Ovary (tissue), 9 donors: ENCODE results near the gene FAM234B. TPM values are rescaled to one million over a fixed set of nuclear protein-coding genes. Genes with fewer than 3 reads are reported as not detected.

Experiments
- DNase-seq, 5 donors: peaks; one replicate each; pipeline ENCODE4 v3.0.0-alpha.2; 2019 to 2020
- H3K27ac ChIP-seq, 2 donors: fragments of 200-600 bp; one replicate each; pipeline versions ENCODE4 v1.5.1 to v1.8.0; 2019 to 2022
- H3K27me3 ChIP-seq: fragments of 200-600 bp; one replicate; pipeline ENCODE4 v1.8.0; 2022
- H3K36me3 ChIP-seq: fragments of 200-600 bp; sonication (generic); one replicate; pipeline ENCODE4 v1.5.1; 2019
- H3K4me1 ChIP-seq: one replicate; pipeline ENCODE4 v1.8.1; 2013; ENCODE audit warnings: mild to moderate bottlenecking, moderate library complexity; ENCODE audit not compliant: insufficient read depth
- H3K4me3 ChIP-seq: fragments of 200-600 bp; sonication (generic); one replicate; pipeline ENCODE4 v1.5.1; 2017
- H3K9me3 ChIP-seq, 2 donors: fragments of 200-600 bp in 1 of 2; sonication (generic) in 1 of 2; one replicate each; pipeline versions ENCODE4 v1.5.1 to v1.8.1; 2013 to 2019; ENCODE audit warnings: mild to moderate bottlenecking in 1 of 2, moderate library complexity in 1 of 2
- EP300 ChIP-seq: sonication (generic); formaldehyde crosslinking; IDR thresholded peaks from one replicate; pipeline ENCODE4 v1.6.1; 2017; ENCODE audit warnings: antibody characterized with exemption
- POLR2A ChIP-seq: fragments of 450-650 bp; IDR thresholded peaks from one replicate; pipeline ENCODE4 v1.6.1; 2017; ENCODE audit warnings: antibody characterized with exemption, mild to moderate bottlenecking, moderate library complexity
- WGBS, 3 donors: extraction: QIAGEN DNeasy Blood & Tissue Kit in 1 of 3; methylation state at CpG; one replicate each; pipeline versions ENCODE4 v1.1.5 to v1.1.7; 2013 to 2017; 5-methylcytosine and 5-hydroxymethylcytosine counted together
- intact Hi-C, 4 donors: fragments of 100-400 bp; cut with DNase I; formaldehyde crosslinking; loops; one replicate each; pipeline versions ENCODE4 v1.11.0 to v1.15.1; 2022 to 2023
- polyA plus RNA-seq, 2 donors: library from polyadenylated mRNA; stranded (reverse); fragments of 200-250 nt in 1 of 2; fragments of 350-450 nt in 1 of 2; fragmentation: Illumina TruSeq in 1 of 2; extraction: RNeasy Lipid Tissue Mini Kit (QIAGEN cat#74804) in 1 of 2; gene quantifications; one replicate each; pipeline ENCODE4 v1.2.3, GENCODE V29; 2013 to 2014
- total RNA-seq, 7 donors: library from RNA; depleted of rRNA in 2 of 7; stranded (reverse); fragments of >200 nt in 2 of 7; fragmentation: NEBNext Ultra II Directional in 3 of 7; extraction: Animal tissue kit (Norgen Biotek cat#: 25700) in 3 of 7; gene quantifications; one replicate each; pipeline versions ENCODE4 v1.1.0 to v1.2.4, GENCODE V29; 2016 to 2023
- TF ChIP-seq, protein P1 (sequence below), 3 donors: fragments of 450-650 bp in 2 of 3; fragments of 200-600 bp in 1 of 3; IDR thresholded peaks; one replicate each; pipeline versions ENCODE4 v1.5.1 to v1.8.0; 2016 to 2022; ENCODE audit warnings: antibody characterized with exemption in 3 of 3, mild to moderate bottlenecking in 1 of 3
- donor health status: DM: no; HTN: no; CAD: no; lungs with moderate emphysema.
- donor health status: DM: no; HTN: no; CAD: no.
- donor health status: Bipolar disorder and iron deficiency.
- donor health status: DM: yes; HTN: yes; CAD: no.
- donor health status: DM: no; HTN: no; CAD: no.
- donor health status: DM: yes; HTN: yes; CAD: no.

FAM234B gene
- total and polyA plus RNA-seq, 9 donors = 2.1 to 9.4 (median 5.7) TPM

DNA sequence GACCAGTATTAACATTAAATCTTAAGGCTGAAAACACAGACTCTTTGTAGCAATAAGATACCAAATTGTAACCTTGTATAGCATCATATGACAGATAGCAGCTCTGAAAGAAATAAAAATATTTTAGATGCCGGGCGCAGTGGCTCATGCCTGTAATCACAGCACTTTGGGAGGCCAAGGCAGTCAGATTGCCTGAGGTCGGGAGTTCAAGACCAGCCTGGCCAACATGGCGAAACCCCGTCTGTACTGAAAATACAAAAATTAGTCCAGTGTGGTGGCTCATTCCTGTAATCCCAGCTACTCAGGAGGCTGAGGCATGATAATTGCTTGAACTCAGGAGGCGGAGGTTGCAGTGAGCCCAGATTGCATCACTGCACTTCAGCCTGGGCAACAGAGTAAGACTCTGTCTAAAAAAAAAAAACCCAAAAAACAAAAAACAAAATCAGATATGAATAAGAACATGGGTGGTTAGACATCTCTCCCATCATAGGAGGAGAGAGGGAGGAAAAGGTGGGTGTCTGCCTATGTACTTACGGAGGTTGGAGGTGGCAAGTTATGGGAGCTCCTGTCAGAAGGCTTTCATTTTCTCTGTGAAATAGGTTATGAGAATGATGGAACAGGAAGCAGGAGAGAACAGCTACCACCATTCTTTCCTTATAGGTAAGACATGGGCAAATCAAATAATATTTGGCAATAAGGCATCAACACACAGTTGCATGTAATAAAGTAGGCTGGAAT lies 36.5 kb upstream of the FAM234B start:
- WGBS, 3 donors = 54 to 81% (median 62%) methylated on average over 7 of the region's 7 CpGs
- no peak for TF ChIP-seq POLR2A
- no peak for TF ChIP-seq EP300
- TF ChIP-seq, protein P1, sequence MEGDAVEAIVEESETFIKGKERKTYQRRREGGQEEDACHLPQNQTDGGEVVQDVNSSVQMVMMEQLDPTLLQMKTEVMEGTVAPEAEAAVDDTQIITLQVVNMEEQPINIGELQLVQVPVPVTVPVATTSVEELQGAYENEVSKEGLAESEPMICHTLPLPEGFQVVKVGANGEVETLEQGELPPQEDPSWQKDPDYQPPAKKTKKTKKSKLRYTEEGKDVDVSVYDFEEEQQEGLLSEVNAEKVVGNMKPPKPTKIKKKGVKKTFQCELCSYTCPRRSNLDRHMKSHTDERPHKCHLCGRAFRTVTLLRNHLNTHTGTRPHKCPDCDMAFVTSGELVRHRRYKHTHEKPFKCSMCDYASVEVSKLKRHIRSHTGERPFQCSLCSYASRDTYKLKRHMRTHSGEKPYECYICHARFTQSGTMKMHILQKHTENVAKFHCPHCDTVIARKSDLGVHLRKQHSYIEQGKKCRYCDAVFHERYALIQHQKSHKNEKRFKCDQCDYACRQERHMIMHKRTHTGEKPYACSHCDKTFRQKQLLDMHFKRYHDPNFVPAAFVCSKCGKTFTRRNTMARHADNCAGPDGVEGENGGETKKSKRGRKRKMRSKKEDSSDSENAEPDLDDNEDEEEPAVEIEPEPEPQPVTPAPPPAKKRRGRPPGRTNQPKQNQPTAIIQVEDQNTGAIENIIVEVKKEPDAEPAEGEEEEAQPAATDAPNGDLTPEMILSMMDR (IDR thresholded peaks at IDR 0.05) = no peak
- no peak for DNase-seq
- H3K36me3 ChIP-seq = no peaks in the 10 kb centered on the region
- H3K4me1 ChIP-seq = no peaks in the 10 kb centered on the region
- intact Hi-C loops = loop anchor here in 1 of 4 donors (10.0 kb wide), 1 partner anchor 197 kb away; no protein-coding TSS in a partner anchor
- H3K9me3 ChIP-seq = no peaks in the 10 kb centered on the region
- no peaks in the 10 kb centered on the region for H3K27me3 ChIP-seq
- H3K4me3 ChIP-seq = no peak overlapping the region
- no peak overlapping the region for H3K27ac ChIP-seq

DNA sequence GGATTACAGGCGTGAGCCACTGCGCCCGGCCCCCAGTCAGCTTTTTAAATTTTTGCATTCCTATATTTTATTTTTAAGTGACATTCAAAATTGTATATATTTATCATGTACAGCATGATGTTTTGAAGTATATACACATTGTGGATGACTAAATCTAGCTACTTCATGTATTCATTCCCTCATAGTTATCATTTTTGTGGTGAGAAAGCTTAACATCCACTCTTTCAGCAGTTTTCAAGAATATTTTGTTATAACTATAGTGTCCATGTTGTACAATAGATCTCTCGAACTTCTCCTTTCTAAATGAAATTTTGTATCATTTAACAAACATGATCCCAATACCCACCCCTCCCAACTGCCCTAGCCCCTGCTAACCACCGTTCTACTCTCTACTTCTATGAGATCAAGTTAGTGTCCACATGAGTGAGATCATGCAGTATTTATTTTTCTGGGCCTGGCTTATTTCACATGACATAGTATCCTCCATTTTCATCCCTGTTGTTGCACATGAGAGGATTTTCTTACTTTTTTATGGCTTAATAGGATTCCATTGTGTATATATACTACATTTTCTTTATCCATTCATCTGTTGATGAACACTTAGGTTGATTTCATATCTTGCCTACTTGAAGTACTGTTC lies 35.3 kb upstream of the FAM234B start:
- Histone ChIP-seq H3K36me3 (no peaks in the 10 kb centered on the region), H3K4me3 (no peak overlapping the region), H3K9me3 (no peaks in the 10 kb centered on the region), H3K4me1 (no peaks in the 10 kb centered on the region), H3K27me3 (no peaks in the 10 kb centered on the region), H3K27ac (no peak overlapping the region)
- WGBS, 3 donors = 77 to 89% (median 86%) methylated on average over 5 of the region's 5 CpGs
- intact Hi-C loops = loop anchor here in 1 of 4 donors (10.0 kb wide), 1 partner anchor 196 kb away; no protein-coding TSS in a partner anchor
- no peak for DNase-seq
- TF ChIP-seq POLR2A = no peak
- TF ChIP-seq, protein P1 (IDR thresholded peaks at IDR 0.05) = no peak
- no peak for TF ChIP-seq EP300

DNA sequence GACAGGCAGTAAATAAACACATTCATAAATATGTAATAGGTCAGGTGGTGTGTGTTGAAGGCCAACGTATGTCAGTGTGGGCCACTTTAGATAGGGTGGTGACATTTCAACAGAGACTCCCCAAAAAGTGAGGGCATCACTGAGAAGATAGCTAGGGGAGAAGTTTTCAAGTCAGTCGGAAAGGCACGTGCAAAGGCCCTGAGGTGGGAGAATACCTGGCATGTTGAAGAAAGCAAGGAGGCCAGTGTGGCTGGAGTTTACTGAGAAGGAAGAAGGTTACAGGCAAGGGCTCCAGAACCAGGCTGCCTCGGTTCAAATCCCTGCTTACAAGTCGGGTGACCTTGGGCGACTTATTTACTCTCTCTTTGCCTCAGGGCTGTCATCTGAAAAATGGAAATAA lies 33.1 kb upstream of the FAM234B start:
- H3K36me3 ChIP-seq = no peaks in the 10 kb centered on the region
- DNase-seq = no peak
- H3K9me3 ChIP-seq = no peaks in the 10 kb centered on the region
- no peak for TF ChIP-seq EP300
- TF ChIP-seq, protein P1 (IDR thresholded peaks at IDR 0.05) = no peak
- no peak for TF ChIP-seq POLR2A
- H3K27ac ChIP-seq = no peak overlapping the region
- no peaks in the 10 kb centered on the region for H3K4me1 ChIP-seq
- H3K27me3 ChIP-seq = no peaks in the 10 kb centered on the region
- no peak overlapping the region for H3K4me3 ChIP-seq
- intact Hi-C loops = no loop called here
- WGBS, 3 donors = 81 to 88% (median 88%) methylated on average over 6 of the region's 6 CpGs

DNA sequence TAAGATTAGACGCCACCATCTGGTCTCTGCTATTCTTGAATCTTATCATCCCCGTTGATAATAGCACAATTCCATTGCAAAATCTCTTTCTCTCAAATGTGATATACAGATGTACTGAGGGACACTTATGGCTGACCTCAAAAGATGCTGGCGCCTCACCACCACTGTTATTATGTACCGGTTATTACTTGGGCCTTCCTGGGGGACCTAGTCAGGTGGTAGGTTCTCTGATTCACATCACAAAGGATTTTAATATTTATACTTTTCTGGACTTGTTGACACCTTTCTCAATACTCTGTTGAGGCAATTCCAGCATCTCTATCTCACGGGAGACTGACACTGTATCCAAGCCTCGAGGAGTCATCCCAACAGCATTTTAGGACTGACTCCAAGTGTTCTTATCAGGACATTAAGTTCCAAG lies 21.3 kb upstream of the FAM234B start:
- Histone ChIP-seq H3K27me3 (no peaks in the 10 kb centered on the region), H3K36me3 (no peaks in the 10 kb centered on the region), H3K4me1 (no peaks in the 10 kb centered on the region), H3K27ac (no peak overlapping the region), H3K4me3 (no peak overlapping the region), H3K9me3 (no peaks in the 10 kb centered on the region)
- TF ChIP-seq EP300 (no peak), POLR2A (no peak)
- TF ChIP-seq, protein P1 (IDR thresholded peaks at IDR 0.05) = no peak
- intact Hi-C loops = loop anchor here in 1 of 4 donors (10.0 kb wide), 1 partner anchor 182 kb away; no protein-coding TSS in a partner anchor
- WGBS, 3 donors = 45 to 62% (median 55%) methylated on average over 6 of the region's 6 CpGs
- DNase-seq = no peak
